ENCODE results near the gene DSN1.

DNA sequence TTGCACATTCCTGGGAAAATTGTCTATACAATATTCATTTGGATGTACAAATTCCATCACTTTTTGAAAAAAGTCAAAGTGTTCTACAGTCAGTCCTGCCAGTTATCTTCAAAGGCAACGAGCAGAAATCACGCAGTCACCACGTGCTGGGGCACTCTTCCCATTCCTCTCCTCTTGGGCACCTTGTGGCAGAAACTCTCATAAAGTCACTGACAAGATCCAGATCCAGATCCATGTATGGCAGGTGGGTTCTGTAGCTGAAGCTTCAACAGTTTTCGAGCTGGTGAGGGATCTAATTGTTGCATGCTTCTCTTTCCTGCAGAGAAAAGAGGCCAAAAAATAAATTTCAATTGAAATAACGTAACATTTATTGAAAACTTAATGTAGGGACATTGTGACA lies 21.0 kb downstream of the DSN1 start:
- TF ChIP-seq, protein P1, sequence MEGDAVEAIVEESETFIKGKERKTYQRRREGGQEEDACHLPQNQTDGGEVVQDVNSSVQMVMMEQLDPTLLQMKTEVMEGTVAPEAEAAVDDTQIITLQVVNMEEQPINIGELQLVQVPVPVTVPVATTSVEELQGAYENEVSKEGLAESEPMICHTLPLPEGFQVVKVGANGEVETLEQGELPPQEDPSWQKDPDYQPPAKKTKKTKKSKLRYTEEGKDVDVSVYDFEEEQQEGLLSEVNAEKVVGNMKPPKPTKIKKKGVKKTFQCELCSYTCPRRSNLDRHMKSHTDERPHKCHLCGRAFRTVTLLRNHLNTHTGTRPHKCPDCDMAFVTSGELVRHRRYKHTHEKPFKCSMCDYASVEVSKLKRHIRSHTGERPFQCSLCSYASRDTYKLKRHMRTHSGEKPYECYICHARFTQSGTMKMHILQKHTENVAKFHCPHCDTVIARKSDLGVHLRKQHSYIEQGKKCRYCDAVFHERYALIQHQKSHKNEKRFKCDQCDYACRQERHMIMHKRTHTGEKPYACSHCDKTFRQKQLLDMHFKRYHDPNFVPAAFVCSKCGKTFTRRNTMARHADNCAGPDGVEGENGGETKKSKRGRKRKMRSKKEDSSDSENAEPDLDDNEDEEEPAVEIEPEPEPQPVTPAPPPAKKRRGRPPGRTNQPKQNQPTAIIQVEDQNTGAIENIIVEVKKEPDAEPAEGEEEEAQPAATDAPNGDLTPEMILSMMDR (IDR thresholded peaks at IDR 0.05 in 2 of 3, conservative IDR thresholded peaks at IDR 0.05 in 1 of 3; ENCODE audit: borderline replicate concordance in 1 of 3, insufficient read depth in 1 of 3, low read depth in 2 of 3, low read length in 2 of 3), result no peak
- TF ChIP-seq FOSL1 (IDR thresholded peaks at IDR 0.05; ENCODE audit: low read depth), result no peak
